OCI-LY7 (cell line): ENCODE results near the gene PRDM2.

ENCODE experiments used
- CTCF ChIP-seq: fragments of 200-600 bp; sonication (generic); conservative IDR thresholded peaks from 2 replicates; pipeline ENCODE4 v1.5.1; 2014; ENCODE audit warnings: mild to moderate bottlenecking, antibody characterized with exemption, low read length, moderate library complexity, mixed read lengths
- EZH2phosphoT487 ChIP-seq: fragments of 200-600 bp; sonication (generic); IDR thresholded peaks from 2 replicates; pipeline ENCODE4 v1.6.1; 2018; ENCODE audit warnings: low read depth, borderline replicate concordance, mild to moderate bottlenecking, mixed run types, antibody characterized with exemption, low read length, moderate library complexity, mixed read lengths

- TF ChIP-seq CTCF (peak; percentile 59), EZH2phosphoT487 (no peak)
Measured at GRCh38 chr1:13764588-13765332, 64.8 kb downstream of the PRDM2 start.
